G401 (cell line): ENCODE data around the gene HIBCH. TPM values are rescaled to one million over a fixed set of nuclear protein-coding genes. Genes with fewer than 3 reads are reported as not detected.
"Not testable (repeated sequence)": the region's sequence is repeated elsewhere in the genome, so short reads cannot be mapped to it uniquely, and the experiment has no call there.

Experiments used
- DNase-seq: peaks from one replicate; pipeline ENCODE4 v3.0.0-alpha.2; 2015; ENCODE audit warnings: low spot score
- in situ Hi-C: cut with HindIII; loops from 2 replicates; pipeline ENCODE4 v1.10.0; 2016; ENCODE audit warnings: low sequenced_read_pairs, mixed read lengths
- total RNA-seq: library from RNA; depleted of rRNA; stranded (reverse); fragments of >200 nt; shearing (Covaris generic); gene quantifications from 2 replicates; pipeline ENCODE4 v1.2.3, GENCODE V29; 2014

The HIBCH gene
- total RNA-seq, 1 experiment from 2014 or later, result 16.2 TPM

DNA sequence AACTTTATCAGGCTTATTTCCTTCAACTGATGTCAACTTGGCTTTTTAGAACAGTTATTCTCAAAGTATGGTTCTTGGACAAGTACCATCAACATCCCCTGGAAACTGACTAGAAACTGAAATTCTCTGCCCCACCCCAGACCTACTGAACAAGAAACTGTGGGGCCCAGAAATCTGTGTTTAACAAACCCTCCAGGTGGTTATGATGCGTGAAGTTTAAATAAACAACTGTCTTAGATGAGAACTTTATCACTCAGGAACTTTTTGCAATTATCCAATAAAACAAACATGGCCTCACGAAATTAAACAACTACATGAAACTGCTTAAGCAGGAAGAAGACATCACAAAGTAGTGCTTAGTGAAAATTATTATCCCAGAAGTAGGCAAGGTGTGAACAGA, 4.4 kb downstream of the HIBCH start:
- in situ Hi-C loops, result no loop called here
- DNase-seq, result no peak

DNA sequence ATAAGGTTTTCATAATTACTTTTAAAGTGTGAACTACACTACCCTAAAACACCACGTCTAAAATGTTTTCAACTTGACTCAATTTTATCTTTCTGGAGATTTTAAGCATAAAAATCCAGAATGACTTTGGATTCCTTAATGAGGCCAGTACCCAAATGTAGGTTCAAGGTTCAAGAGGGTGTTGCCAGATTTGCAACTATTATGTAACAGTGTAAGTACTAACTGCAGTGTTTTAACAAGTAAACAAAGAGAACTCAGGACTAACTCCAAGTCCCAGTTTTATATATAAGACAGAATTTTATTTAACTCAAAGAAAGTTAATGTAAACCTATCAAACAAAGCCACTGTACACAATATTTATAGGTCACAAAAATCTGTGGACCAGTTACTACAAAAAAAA, 5.7 kb downstream of the HIBCH start:
- no peak for DNase-seq
- in situ Hi-C loops, result no loop called here

DNA sequence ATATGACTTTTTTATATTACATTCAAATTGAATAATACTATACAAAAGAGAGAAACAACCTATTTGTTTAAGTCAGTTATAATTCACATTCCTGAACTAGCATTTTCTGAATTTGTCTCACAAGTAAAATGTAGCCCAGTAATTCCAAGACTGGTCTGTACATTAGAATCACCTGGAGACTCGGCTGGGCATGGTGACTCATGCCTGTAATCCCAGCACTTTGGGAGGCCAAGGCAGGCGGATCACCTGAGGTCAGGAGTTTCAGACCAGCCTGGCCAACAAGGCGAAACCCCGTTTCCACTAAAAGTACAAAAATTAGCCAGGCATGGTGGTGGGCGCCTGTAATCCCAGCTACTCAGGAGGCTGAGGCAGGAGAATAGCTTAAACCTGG, 7.0 kb downstream of the HIBCH start:
- DNase-seq, in situ Hi-C loops: not testable (repeated sequence)

DNA sequence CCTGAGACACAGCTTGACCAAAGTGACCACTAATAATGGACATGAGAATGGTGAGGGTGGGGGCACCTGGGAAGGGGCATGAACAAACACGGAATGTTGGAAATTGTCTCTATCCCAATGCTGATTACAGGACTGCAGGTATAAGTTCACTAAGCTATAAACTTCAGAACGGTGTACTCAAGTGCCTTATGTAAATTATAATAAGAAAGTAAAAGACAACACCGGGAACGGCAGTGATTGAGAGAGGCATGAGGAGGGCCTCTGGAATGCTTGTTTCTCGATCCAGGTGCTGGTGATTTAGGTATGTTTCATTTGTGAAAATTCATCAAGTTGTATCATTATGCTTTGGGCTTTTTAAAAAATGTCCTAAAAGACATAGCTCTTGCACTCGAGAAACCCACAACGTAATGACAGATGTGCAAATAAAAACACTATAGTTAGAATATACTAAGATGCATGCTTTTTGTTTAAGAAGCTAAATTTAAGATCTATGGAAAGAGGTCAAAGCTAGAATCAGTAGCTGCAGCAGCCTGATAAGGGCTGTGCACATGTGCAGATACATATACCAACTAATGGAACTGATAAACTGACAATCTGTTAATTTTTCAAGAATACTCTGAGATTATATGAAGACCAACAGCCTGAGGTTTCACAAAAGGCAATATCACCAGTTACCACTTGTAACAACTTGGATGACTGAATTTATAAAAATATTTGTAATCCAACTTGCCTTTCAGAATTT, 7.6 kb downstream of the HIBCH start:
- in situ Hi-C loops, result no loop called here

DNA sequence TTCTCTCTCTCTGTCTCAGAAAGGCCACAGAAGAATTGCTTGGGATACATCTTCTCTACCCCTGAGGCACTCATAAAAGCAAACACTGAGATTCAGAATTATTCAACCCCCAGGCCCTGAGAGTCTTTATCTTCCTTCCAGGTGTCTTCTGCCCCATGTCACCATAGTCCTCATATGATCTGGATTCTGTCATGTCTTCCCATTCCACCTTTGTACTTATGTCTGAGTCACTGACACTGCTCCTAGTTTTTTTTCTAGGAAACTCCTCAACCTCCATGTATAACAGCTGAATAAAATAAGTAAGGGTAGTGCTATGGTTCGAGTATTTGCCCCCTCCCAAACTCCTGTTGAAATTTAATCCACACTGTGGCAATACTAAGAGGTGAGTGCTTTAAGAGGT, 11.6 kb downstream of the HIBCH start:
- DNase-seq, result no peak
- in situ Hi-C loops, result no loop called here

More for the DNA sequence above, 7.6 kb downstream of the HIBCH start:
- DNase-seq, result no peak

DNA sequence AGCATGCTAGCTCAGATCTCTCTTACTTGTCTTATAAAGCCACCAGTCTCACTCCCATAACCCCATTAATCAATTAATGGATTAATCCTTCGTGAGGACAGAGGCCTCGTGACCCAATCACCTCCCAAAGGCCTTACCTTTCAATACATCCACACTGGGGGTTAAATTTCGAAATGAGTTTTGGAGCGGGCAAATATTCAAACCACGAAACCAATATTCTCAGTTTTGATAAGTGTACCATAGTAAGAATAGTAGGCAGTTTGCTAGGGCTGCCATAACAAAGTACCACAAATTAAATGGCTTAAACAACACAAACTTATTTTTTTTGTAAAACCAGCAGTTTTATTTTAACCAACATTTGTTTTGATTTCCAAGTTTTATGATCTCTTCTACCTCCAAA, 15.2 kb downstream of the HIBCH start:
- DNase-seq, result no peak
- in situ Hi-C loops, result no loop called here

DNA sequence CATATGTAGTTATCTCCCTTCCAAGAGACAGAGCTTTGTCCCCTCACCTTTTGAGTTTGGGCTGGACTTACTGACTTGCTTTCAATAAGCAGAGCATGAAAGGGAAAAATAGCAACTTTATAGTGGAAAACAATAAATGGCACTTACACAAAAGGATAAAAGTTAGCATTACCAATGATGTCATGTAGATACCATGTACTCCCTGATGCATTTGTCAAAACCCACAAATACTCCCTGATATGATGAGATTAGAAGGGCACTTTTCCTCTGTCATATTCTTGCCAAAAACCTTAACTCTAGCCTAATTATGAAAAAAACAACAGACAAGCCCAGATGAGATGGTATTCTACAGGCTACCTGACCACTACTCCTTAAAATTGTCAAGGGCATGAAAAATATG, 16.0 kb downstream of the HIBCH start:
- in situ Hi-C loops, result no loop called here
- DNase-seq, result no peak

DNA sequence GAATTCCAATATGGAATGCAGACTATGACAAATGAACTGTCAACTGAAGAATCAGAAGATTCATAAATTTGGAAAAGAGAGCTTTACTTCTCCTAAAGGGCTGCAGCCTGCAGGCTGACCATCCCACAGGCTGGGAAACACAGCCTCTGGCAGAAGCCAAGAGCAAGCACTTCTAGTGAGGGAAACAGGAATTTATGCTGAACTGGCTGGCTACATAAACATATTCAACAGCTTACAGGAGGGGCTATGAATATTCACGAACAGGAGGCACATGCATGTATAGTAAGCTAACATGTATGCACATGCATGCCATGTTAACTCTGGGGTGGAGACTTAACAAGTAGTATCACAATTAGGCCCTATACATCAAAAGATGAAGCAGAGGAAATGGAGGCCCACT, 17.6 kb downstream of the HIBCH start:
- DNase-seq, result no peak
- in situ Hi-C loops, result no loop called here

DNA sequence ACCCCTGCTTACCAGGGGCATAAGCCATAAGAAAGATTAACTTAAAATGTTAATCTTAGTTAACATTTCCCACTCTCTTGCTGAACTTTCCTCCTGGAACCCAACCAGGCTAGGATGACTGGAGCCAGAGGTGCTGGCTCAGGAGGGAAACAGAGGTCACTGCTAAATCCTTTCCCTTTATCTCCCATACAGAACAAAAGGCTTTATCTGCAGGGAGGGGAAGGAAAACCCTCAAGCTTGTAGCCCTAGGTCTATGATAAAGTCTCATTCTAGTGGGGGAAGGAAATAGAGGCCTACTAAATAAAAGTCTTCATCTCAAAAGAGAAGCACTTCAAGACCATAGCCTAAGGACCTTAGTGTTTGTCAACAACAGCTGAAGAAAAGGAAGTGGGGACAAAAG, 18.6 kb downstream of the HIBCH start:
- in situ Hi-C loops, result no loop called here

DNA sequence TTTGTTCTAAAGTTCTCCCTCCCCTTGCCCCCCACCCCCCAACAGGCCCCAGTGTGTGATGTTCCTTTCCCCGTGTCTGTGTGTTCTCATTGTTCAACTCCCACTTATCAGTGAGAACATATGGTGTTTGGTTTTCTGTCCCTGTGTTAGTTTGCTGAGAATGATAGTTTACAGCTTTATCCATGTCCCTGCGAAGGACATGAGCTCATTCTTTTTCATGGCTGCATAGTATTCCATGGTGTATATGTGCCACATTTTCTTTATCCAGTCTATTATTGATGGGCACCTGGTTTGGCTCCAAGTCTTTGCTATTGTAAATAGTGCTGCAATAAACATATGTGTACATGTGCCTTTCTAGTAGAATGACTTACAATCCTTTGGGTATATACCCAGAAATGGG, 21.7 kb downstream of the HIBCH start:
- DNase-seq, in situ Hi-C loops: not testable (repeated sequence)

More for the DNA sequence above, 18.6 kb downstream of the HIBCH start:
- no peak for DNase-seq

DNA sequence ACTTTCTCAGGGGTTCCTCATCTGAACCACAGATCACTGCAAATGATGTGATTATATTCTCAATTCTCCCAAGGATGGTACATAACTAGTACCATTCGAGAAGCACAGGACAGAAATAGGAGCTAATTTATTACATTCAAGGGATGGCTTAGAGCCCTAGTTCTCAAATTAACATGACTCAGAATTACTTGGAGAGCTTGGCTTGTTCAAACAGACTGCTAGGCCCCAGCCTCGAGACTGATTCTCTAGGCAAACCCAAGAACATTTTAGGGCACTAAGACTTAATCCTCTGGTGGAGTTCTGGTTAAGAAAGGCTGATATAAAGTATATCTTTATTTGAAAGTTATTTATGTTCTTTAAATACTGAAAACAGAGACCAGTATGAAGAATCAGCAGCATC, 35.8 kb downstream of the HIBCH start:
- DNase-seq, result no peak
- in situ Hi-C loops, result no loop called here

DNA sequence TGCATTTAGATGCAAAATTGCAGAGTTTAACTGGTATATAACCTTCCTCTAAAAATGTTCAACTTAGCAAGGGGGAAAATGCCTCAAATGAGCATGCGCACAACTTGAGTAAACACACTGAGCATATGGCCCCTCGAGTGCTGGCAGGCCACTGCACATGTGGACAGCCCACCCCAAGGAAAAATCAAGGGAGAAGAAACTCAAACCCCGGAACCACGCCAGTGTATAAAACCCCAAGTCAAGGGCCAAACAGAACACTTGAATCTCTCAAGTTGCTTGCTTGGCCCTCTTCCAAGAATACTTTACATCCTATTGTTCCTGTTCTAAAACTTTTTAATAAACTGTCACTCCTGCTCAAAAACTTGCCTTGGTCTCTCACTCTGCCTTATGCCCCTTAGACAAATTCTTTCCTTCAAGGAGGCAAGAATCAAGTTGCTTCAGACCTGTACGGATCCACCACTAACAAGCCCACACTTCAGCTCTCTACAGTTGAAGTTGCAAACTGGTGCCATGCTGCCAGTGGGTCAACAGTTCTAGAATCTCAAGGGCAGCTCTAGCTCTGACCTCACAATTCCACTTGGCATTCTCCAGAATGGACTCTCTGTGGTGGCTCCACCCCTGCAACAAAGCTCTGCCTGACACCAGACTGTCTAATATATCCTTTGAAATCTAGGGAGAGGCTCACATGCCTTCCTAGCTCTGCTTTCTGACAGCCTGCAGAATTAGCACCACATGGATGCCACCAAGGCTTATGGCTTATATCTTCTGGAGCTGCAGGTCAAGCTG, 38.9 kb downstream of the HIBCH start:
- in situ Hi-C loops, result no loop called here
- no peak for DNase-seq

DNA sequence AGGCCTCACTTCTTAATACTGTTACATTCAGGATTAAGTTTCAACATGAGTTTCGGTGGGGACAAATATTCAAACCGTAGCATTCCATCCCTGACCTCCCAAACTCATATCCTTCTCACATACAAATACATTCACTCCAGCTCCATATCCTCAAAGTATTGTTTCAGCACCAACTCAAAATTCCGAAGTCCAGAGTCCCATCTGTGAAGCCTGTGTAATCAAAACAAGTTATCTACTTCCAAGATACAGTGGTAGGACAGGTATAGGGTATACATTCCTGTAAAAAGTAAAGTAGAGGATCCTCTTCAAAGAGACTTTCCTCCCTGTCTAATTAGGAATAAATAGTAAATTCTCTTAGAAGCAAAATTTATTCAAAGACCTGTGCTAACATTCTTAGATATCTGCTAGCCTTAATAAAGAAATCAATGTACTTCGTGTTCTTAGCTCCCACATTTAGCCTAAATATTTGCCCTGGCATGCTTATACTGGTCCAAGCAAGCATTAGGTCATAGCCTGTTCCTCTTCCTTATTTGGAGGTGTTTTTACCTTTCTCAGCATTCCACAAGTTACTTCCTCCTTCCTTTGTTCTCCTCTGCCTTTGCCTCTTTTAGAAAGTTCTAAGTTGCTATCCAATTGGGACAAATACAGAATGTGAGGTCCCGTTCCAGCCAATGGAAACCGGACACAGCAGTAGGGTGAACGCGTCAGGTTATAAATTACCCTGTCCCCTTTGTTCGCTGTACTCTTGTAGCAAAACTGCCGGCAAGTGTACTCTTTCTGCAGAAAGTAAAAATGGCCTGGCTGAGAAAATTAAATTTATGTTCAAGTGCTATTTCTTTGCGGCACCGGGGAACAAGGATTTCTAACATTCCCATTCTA, 40.1 kb downstream of the HIBCH start:
- DNase-seq, in situ Hi-C loops: not testable (repeated sequence)

DNA sequence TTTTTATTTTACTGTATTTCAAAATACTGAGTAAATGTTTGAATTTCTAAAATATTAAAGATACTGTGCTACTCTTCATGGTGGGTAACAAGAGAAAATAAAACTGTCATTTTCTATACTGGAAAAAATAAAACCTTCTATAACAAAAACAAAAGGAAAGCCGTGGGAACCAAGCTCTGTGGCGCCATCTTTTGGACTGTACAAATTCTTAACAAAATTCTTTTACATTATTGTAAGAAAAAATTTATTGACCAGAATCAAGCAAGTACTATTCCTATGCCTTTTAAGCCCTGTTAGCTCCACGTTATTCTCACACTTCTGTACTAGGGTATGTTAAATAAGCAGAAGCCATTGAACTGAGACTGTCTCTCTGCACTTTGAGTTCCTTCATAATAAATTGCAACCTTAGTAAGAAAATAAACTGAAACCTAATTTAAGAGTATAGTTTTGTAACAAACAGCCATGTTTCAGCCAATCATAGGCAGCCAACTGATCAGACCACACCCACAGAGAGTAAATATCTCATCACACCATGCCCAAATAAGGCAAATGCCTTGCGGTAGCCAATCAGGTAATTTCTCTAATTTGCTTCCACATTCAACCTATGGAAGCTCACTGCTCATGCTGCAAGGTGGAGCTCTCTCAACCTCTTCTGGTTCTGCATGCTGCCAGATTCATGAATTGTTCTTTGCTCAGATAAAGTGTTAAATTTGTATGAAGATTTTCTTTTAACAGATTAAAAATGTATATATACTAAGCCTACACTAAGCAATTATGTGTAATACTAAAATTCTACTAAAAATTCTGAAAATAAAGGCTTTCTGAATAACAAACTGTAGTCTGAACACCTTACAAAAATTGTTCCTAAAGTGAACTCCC, 42.2 kb downstream of the HIBCH start:
- in situ Hi-C loops, result no loop called here
- DNase-seq, result peak; percentile 25

DNA sequence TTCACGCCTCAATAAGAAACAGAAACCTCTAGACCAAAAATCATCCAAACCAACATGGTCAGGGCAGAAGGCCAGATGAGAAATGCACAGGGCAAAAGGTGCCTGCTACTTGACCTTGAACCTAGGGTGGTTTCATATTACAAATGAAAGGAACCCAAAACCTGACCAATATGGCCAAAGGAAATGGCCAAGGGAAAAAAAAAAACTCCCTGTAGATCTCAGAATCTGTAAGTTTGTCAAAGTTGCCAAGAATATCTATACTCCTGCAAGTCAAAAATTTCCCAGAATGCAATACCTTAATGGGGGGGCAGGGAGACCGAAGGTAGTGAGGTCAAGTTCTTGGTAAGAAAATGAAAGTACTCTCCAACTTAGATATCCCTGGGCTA, 47.2 kb downstream of the HIBCH start:
- no peak for DNase-seq
- in situ Hi-C loops, result no loop called here

DNA sequence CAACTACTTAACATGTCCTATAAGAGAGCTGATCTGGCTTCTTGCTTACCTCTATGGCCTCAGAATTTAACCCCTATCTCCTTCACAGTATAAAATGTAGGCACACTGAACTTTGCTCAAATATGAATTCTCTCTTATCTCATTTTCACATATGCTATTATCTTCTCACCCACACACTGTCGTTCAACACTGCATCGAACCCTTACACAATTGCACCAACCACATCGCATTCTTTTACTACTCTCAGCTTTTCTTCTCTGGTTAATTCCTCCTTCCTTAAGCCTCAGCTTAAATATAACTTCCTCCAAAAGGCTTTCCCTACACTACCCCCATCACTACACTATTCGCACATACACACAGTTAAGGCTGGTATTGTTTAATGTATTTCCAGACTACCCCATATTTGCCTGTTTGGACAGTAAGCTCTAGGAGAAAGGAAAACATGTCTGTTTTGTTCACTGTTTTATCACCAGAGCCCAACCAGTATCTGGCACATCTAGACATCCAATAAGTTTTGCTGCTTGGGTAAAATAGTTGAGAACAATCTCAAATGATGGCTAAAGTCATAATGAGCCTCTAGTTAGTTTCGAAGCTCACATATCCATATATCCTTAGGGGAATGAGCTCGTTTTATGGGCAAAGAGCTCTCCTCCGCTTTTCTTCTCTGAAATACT, 47.7 kb downstream of the HIBCH start:
- in situ Hi-C loops, result no loop called here
- no peak for DNase-seq

DNA sequence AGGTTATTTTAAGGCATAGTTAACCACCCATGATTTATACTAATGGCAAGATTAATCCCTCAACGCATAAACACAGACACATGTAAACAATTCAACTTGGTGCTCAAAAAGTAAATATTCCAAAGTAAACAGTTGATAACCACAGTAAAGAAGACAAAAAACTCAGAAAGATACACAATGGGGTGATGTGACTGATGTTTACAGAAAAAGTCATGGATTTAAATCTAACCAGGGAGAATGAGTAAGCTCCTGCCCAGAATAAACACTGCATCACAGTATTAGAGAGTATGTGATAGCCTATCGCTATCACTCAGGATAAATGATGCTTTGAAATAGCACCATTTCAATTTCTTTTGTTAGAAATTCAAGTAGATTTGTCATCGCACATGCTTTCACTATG, 49.3 kb downstream of the HIBCH start:
- no peak for DNase-seq
- in situ Hi-C loops, result no loop called here

DNA sequence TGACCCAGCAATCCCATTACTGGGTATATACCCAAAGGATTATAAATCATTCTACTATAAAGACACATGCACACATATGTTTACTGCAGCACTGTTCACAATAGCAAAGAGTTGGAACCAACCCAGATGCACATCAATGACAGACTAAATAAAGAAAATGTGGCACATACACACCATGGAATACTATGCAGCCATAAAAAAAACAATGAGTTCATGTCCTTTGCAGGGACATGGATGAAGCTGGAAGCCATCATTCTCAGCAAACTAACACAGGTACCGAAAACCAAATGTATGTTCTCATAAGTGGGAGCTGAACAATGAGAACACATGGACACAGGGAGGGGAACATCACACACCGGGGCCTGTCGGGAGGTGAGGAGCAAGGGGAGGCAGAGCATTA, 49.9 kb downstream of the HIBCH start:
- DNase-seq, in situ Hi-C loops: not testable (repeated sequence)
